ENCODE results near the gene NCK2.

NCK2 gene

GRCh38 chr2:105760639-105761337 is 16.1 kb downstream of the NCK2 start:
- H2AFZ ChIP-seq (ENCODE audit: low read length), result no peak overlapping the region
- peaks cover 23% of the 10 kb centered on the region for H4K20me1 ChIP-seq (ENCODE audit: insufficient read depth, low read length, poor library complexity, severe bottlenecking)
- no peak overlapping the region for H3K4me3 ChIP-seq (ENCODE audit: low read length, poor library complexity, severe bottlenecking)
- H3F3A ChIP-seq (ENCODE audit: low read depth), result no peaks in the 10 kb centered on the region
- H3K9me2 ChIP-seq (replicated peaks; ENCODE audit: low read depth, low read length), result no peaks in the 10 kb centered on the region
- H3K4me1 ChIP-seq (ENCODE audit: insufficient read depth, low read length, poor library complexity, severe bottlenecking), result peaks cover 12% of the 10 kb centered on the region
- no peak overlapping the region for H3K4me2 ChIP-seq (ENCODE audit: low read depth, low read length, poor library complexity, severe bottlenecking)
- H3K36me3 ChIP-seq (ENCODE audit: insufficient read depth, low read length), result no peaks in the 10 kb centered on the region
- TF ChIP-seq EZH2phosphoT487 (IDR thresholded peaks at IDR 0.05; ENCODE audit: borderline replicate concordance) (no peak), CTCF (conservative IDR thresholded peaks at IDR 0.05; ENCODE audit: low read length) (no peak)
- no peaks in the 10 kb centered on the region for H3K27me3 ChIP-seq (ENCODE audit: insufficient read depth, low read length, poor library complexity, severe bottlenecking)
- peaks cover 91% of the 10 kb centered on the region for H3K79me2 ChIP-seq (ENCODE audit: insufficient read depth, low read length)
- no peaks in the 10 kb centered on the region for H3K9me3 ChIP-seq (ENCODE audit: insufficient read depth, low read depth, low read length)
- H3K9ac ChIP-seq (ENCODE audit: low read depth, low read length, poor library complexity, severe bottlenecking), result no peak overlapping the region

- peaks cover 91% of the 10 kb centered on the region for H3K79me2 ChIP-seq (ENCODE audit: insufficient read depth, low read length)
- no peak overlapping the region for H3K4me3 ChIP-seq (ENCODE audit: low read length, poor library complexity, severe bottlenecking)
- H3K4me1 ChIP-seq (ENCODE audit: insufficient read depth, low read length, poor library complexity, severe bottlenecking), result peaks cover 5% of the 10 kb centered on the region
- no peak overlapping the region for H3K9ac ChIP-seq (ENCODE audit: low read depth, low read length, poor library complexity, severe bottlenecking)
- H3K9me3 ChIP-seq (ENCODE audit: insufficient read depth, low read depth, low read length), result no peaks in the 10 kb centered on the region
- no peaks in the 10 kb centered on the region for H3F3A ChIP-seq (ENCODE audit: low read depth)
- TF ChIP-seq CTCF (conservative IDR thresholded peaks at IDR 0.05; ENCODE audit: low read length) (no peak), EZH2phosphoT487 (IDR thresholded peaks at IDR 0.05; ENCODE audit: borderline replicate concordance) (no peak)
- H3K4me2 ChIP-seq (ENCODE audit: low read depth, low read length, poor library complexity, severe bottlenecking), result no peak overlapping the region
- H2AFZ ChIP-seq (ENCODE audit: low read length), result no peak overlapping the region
- H4K20me1 ChIP-seq (ENCODE audit: insufficient read depth, low read length, poor library complexity, severe bottlenecking), result peaks cover 19% of the 10 kb centered on the region
- no peaks in the 10 kb centered on the region for H3K9me2 ChIP-seq (replicated peaks; ENCODE audit: low read depth, low read length)
- H3K27me3 ChIP-seq (ENCODE audit: insufficient read depth, low read length, poor library complexity, severe bottlenecking), result no peaks in the 10 kb centered on the region
- H3K36me3 ChIP-seq (ENCODE audit: insufficient read depth, low read length), result peaks cover 4% of the 10 kb centered on the region; the same call in 1 of the 2 replicates
These were observed 17.3 kb downstream of the NCK2 start for GRCh38 chr2:105761931-105762515.

- Histone ChIP-seq H3K4me1 (ENCODE audit: insufficient read depth, low read length, poor library complexity, severe bottlenecking) (no peaks in the 10 kb centered on the region), H3K36me3 (ENCODE audit: insufficient read depth, low read length) (peaks cover 4% of the 10 kb centered on the region; the same call in 1 of the 2 replicates), H3F3A (ENCODE audit: low read depth) (no peaks in the 10 kb centered on the region), H3K9me3 (ENCODE audit: insufficient read depth, low read depth, low read length) (no peaks in the 10 kb centered on the region), H3K4me2 (ENCODE audit: low read depth, low read length, poor library complexity, severe bottlenecking) (no peak overlapping the region), H3K27me3 (ENCODE audit: insufficient read depth, low read length, poor library complexity, severe bottlenecking) (no peaks in the 10 kb centered on the region), H2AFZ (ENCODE audit: low read length) (no peak overlapping the region), H3K9ac (ENCODE audit: low read depth, low read length, poor library complexity, severe bottlenecking) (no peak overlapping the region), H4K20me1 (ENCODE audit: insufficient read depth, low read length, poor library complexity, severe bottlenecking) (peaks cover 12% of the 10 kb centered on the region), H3K4me3 (ENCODE audit: low read length, poor library complexity, severe bottlenecking) (no peak overlapping the region), H3K9me2 (replicated peaks; ENCODE audit: low read depth, low read length) (no peaks in the 10 kb centered on the region), H3K79me2 (ENCODE audit: insufficient read depth, low read length) (peaks cover 89% of the 10 kb centered on the region)
- no peak for TF ChIP-seq EZH2phosphoT487 (IDR thresholded peaks at IDR 0.05; ENCODE audit: borderline replicate concordance)
- TF ChIP-seq CTCF (conservative IDR thresholded peaks at IDR 0.05; ENCODE audit: low read length), result no peak
These were observed 18.4 kb downstream of the NCK2 start for GRCh38 chr2:105763076-105763475.

Measured in Loucy (cell line).